Mucosa of stomach (tissue), 1 donor: ENCODE data around the gene PBRM1.

Experiments
- H3K27me3 ChIP-seq: one replicate; pipeline ENCODE4 v1.7.0; 2013; ENCODE audit warnings: mild to moderate bottlenecking, low read length; ENCODE audit not compliant: control insufficient read depth, insufficient read depth
- H3K36me3 ChIP-seq: one replicate; pipeline ENCODE4 v1.7.0; 2013; ENCODE audit warnings: low read length; ENCODE audit not compliant: control insufficient read depth, insufficient read depth
- H3K4me1 ChIP-seq: one replicate; pipeline ENCODE4 v1.7.0; 2013; ENCODE audit warnings: mild to moderate bottlenecking, low read length; ENCODE audit not compliant: control insufficient read depth, insufficient read depth
- H3K4me3 ChIP-seq: one replicate; pipeline ENCODE4 v1.7.0; 2013; ENCODE audit warnings: low read length
- H3K9ac ChIP-seq: one replicate; pipeline ENCODE4 v1.7.0; 2013; ENCODE audit warnings: mild to moderate bottlenecking, low read length, moderate library complexity
- H3K9me3 ChIP-seq: one replicate; pipeline ENCODE4 v1.7.0; 2013; ENCODE audit warnings: mild to moderate bottlenecking, low read length, moderate library complexity; ENCODE audit not compliant: control insufficient read depth
- donor health status: Pancreatic carcinoma.

The PBRM1 gene

GRCh38 chr3:52536369-52537164 lies 149.1 kb downstream of the PBRM1 start, which contains the start of gene UQCC5:
Gene UQCC5 (plus strand): TSS chr3:52536605. CDS start chr3:52536756, 151 bp downstream.
- no peaks in the 10 kb centered on the region for H3K27me3 ChIP-seq
- peaks cover 40% of the 10 kb centered on the region for H3K4me1 ChIP-seq
- peak within 1 kb of the TSS; percentile 89 for H3K9ac ChIP-seq
- peak within 1 kb of the TSS; percentile 83 for H3K4me3 ChIP-seq
- H3K36me3 ChIP-seq: no peaks in the 10 kb centered on the region
- no peaks in the 10 kb centered on the region for H3K9me3 ChIP-seq

GRCh38 chr3:52536112-52536368 lies 149.7 kb downstream of the PBRM1 start:
- Histone ChIP-seq H3K4me3 (no peak overlapping the region), H3K36me3 (no peaks in the 10 kb centered on the region), H3K4me1 (peaks cover 40% of the 10 kb centered on the region), H3K9me3 (no peaks in the 10 kb centered on the region), H3K9ac (peak overlapping the region; percentile 5), H3K27me3 (no peaks in the 10 kb centered on the region)

- H3K9ac ChIP-seq: peak overlapping the region; percentile 5
Measured at GRCh38 chr3:52535411-52536111, 150.2 kb downstream of the PBRM1 start.

GRCh38 chr3:52534281-52535183 lies 151.2 kb downstream of the PBRM1 start:
- no peaks in the 10 kb centered on the region for H3K9me3 ChIP-seq
- H3K9ac ChIP-seq: peak overlapping the region; percentile 43
- no peak overlapping the region for H3K4me3 ChIP-seq
- H3K27me3 ChIP-seq: no peaks in the 10 kb centered on the region
- no peaks in the 10 kb centered on the region for H3K36me3 ChIP-seq
- H3K4me1 ChIP-seq: peaks cover 40% of the 10 kb centered on the region

More at GRCh38 chr3:52535411-52536111, 150.2 kb downstream of the PBRM1 start:
- Histone ChIP-seq H3K4me3 (no peak overlapping the region), H3K9me3 (no peaks in the 10 kb centered on the region), H3K27me3 (no peaks in the 10 kb centered on the region), H3K36me3 (no peaks in the 10 kb centered on the region), H3K4me1 (peaks cover 40% of the 10 kb centered on the region)

GRCh38 chr3:52533623-52534280 lies 152.0 kb downstream of the PBRM1 start, which contains the start of gene NT5DC2:
Gene NT5DC2 (minus strand): TSS chr3:52533857. CDS start chr3:52533737, 120 bp downstream.
- H3K9me3 ChIP-seq: no peaks in the 10 kb centered on the region
- no peaks in the 10 kb centered on the region for H3K27me3 ChIP-seq
- no peak within 1 kb of the TSS for H3K4me3 ChIP-seq
- peak within 1 kb of the TSS; percentile 43 for H3K9ac ChIP-seq
- H3K4me1 ChIP-seq: peaks cover 35% of the 10 kb centered on the region
- H3K36me3 ChIP-seq: no peaks in the 10 kb centered on the region

DNA sequence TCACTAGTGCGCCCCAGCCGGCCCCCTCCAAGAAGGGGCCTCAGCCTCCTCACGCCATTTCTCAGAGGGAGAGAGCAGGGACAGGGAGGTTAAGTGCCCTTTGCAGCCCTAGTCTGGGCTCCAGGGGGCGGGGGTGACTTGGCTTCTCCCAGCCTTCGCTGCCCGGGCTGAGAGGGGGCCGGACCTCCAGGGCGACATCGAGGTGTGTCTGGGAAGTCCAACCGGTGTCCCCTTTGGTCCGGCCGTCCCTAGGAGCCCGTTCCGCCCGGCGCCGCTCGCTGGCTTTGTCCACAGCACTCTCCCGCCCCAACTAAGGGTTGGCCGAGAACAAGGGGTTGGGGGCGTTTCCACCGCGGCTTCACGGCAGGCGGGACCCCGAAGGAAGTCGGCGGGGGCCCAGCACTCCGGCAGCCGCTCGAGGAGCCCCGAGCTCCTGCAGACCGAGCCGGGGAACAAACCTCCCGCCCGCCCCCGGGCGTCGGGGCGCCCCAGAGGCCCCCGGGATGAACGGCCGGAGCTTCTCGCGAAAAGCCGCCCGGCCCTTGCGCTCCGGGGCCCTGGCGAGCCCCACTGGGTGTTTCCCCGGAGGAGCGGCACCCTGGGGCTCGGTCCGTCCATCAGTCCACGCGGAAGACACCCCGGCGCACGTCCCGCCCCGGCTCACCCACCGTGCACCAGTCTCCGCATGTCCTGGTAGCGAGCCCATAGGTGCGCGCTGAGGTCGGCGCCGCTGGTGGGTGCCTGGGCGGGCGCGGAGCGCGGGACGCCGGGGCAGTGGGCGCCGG lies 152.7 kb downstream of the PBRM1 start:
- H3K4me1 ChIP-seq: peaks cover 31% of the 10 kb centered on the region
- peak overlapping the region; percentile 29 for H3K9ac ChIP-seq
- H3K27me3 ChIP-seq: no peaks in the 10 kb centered on the region
- H3K36me3 ChIP-seq: no peaks in the 10 kb centered on the region
- H3K9me3 ChIP-seq: no peaks in the 10 kb centered on the region
- no peak overlapping the region for H3K4me3 ChIP-seq

DNA sequence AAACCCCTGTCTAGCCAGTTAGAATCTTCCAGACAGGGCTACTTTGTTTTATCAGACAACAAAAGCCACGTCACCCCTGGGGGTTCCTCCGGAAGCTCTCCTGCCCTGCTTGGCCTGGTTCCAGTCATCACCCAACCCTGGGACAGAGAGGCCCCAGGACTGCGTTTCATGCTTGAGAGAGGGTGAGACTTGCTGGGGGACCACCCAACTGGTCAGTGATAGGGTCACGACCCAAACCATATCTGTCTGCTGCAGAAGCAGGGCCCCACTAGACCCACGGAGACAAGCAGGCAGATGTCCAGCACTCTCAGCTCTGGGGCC lies 153.2 kb downstream of the PBRM1 start:
- no peaks in the 10 kb centered on the region for H3K36me3 ChIP-seq
- peaks cover 26% of the 10 kb centered on the region for H3K4me1 ChIP-seq
- peak overlapping the region; percentile 29 for H3K9ac ChIP-seq

GRCh38 chr3:52531860-52532516 lies 153.7 kb downstream of the PBRM1 start:
- Histone ChIP-seq H3K9ac (no peak overlapping the region), H3K36me3 (no peaks in the 10 kb centered on the region), H3K4me3 (no peak overlapping the region), H3K9me3 (no peaks in the 10 kb centered on the region), H3K4me1 (peaks cover 21% of the 10 kb centered on the region), H3K27me3 (no peaks in the 10 kb centered on the region)

More for the DNA sequence above, 153.2 kb downstream of the PBRM1 start:
- no peaks in the 10 kb centered on the region for H3K9me3 ChIP-seq
- H3K27me3 ChIP-seq: no peaks in the 10 kb centered on the region
- H3K4me3 ChIP-seq: no peak overlapping the region

- peaks cover 20% of the 10 kb centered on the region for H3K4me1 ChIP-seq
- H3K9ac ChIP-seq: no peak overlapping the region
- no peaks in the 10 kb centered on the region for H3K9me3 ChIP-seq
- H3K36me3 ChIP-seq: no peaks in the 10 kb centered on the region
- H3K27me3 ChIP-seq: no peaks in the 10 kb centered on the region
- no peak overlapping the region for H3K4me3 ChIP-seq
Measured at GRCh38 chr3:52530918-52531826, 154.5 kb downstream of the PBRM1 start.
